ENCODE measurements around the gene CALCA.

Gene CALCA

DNA sequence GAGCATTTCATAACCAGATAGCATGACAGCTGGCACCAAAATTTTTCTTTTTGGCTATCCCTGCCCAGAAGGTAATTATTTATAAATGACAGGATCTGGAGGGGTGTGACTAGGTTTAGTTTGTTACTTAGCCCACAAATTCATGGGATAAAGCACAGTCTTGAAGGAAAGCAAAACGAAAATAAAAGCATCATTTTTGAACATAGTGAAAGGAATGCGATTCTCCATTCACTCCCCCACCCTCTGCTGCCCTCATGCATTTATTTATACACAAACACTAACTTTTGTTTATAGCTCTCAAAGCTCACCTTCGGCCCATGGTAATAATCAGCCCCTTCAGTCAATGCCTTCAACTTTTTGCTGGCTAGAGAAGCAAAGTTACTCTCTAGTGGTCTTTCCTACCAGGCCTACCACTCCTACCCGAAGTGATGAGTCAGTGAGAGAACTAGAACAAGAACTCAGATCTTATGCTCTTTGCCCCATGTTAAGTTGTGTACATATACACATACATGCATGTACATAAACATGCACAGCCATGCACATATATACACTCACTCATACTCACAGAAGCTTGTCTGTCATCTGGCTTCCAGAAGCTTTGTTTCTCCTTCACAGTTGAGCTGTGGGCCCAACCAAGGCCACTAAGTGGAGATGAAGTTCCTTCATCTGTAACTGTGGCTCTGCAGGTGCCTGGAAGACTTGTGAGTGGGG lies 22.6 kb downstream of the CALCA start:
- DNase-seq (ENCODE audit: low read depth in 2 of 2, low spot score in 1 of 2): no peak

DNA sequence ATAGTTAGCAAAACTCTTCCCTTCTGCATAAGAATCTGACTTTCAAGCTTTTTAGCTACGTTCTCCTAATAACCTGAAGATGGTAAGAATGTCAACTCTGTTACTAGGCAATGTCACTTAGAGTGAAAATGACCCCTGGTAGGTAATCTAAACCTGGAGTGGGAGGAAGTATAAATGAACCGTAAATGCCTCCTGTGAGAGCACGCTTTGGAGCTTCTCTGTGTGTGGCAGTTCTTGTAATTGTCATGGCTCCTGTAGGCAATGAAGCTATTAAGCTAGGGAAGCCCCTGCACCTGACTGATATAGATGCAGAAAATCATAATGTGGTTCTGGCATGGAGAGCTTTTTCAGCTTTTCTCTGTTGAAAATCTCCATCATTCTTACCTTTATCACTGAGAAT lies 29.4 kb downstream of the CALCA start:
- DNase-seq (ENCODE audit: low read depth in 2 of 2, low spot score in 1 of 2): no peak

DNA sequence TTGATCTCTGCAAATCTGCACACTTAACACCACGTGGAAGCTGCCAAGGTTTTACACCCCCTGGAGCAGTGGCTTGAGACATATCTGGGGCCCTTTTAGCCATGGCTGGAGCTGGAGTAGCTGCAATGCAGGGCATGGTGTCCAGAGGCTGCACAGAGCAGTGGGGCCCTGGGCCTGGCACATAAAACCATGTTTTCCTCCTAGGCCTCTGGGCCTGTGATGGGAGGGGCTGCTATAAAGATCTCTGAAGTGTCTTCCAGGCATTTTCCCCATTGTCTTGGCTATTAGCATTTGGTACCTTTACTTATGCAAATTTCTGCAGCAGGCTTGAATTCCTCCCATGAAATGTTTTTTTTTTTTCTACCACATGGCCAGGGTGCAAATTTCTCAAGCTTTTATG lies 33.2 kb downstream of the CALCA start:
- no peak for DNase-seq (ENCODE audit: low read depth in 2 of 2, low spot score in 1 of 2)

DNA sequence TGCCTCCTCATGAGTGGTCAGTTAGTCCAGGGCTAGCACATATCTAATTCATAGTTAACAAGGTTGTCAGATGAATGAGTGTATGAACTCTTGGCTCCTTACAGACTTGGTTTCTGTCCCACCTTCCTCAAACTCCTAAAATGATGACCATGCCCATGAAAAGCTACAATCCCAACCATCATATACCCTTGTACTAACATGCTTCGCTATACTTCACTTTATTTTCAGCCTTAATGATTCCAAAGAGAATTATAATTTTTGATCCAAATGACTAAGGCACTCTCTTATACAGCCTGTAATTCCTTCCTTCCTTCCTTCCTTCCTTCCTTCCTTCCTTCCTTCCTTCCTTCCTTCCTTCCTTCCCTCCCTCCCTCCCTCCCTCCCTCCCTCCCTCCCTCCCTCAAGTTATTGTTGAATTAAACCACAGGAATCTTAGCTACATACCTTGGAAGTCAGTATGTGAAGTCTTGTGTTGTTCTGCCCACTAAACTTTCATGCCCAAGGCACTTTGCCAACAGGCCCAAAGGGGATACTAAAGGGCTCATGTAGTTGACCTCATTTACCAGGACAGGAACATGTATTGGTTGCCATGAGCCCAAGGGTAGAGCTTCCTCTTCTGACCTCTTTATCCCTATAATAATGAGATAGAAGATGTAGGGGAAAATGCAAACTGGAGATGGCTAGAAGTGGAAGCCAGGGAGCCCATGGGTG lies 37.4 kb downstream of the CALCA start:
- DNase-seq (ENCODE audit: low read depth in 2 of 2, low spot score in 1 of 2): no peak

DNA sequence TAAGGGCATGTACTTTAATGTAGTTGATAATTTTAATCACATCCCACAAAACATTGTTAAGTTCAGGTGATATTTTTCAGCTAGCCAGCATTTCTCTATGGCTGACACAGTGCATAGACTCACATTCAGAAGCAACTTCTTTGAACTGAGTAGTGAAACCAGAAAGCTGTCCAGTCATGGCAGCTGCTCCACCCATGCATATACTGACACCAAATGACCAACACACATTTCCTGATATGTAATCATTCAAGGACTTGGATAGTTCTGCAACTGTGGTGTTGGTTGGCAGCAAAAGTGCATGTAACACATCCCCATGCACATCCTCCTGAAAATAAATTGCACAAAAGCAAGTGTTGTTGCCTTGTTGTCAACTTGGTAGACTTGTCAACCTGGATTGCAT lies 39.7 kb downstream of the CALCA start:
- DNase-seq (ENCODE audit: low read depth in 2 of 2, low spot score in 1 of 2): no peak

DNA sequence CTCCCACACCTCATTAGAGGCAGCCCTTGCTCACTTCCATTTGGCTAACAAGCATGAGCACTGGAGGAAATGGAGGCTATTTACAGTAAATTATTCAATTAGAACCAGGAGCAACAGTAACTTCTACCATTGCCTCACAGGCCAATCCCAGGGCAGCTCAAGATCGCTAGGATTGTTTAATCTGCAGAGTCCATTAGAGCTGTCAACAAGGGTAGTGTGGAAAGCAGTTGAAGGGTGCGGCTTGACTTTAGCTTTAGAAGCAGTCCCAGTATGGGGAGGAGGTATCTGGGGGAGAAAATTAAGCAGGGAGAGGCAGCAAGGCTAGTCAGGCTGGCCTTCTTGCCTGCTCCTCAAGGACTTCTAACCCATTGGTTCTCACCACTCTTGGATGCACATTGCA lies 41.8 kb downstream of the CALCA start:
- DNase-seq (ENCODE audit: low read depth in 2 of 2, low spot score in 1 of 2): no peak

DNA sequence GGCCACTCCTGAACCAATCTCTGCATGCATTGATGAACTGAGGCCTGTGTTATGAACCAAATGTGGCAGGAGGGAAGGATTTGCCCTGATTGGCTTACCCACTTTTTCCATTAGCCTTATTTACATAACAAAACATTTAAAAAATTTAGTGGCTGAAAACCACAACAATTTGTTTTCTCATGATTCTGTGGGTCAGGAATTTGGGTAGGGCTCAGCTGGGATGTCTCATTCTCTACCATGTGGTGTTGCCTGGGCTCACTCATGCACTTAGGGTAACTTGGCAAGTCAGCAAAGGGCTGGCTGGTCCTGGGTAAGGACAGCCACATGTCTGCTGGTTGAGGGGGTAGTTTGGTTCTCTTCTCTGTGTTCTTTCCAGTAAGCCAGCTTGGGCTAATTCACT lies 45.0 kb downstream of the CALCA start:
- DNase-seq (ENCODE audit: low read depth in 2 of 2, low spot score in 1 of 2): no peak

DNA sequence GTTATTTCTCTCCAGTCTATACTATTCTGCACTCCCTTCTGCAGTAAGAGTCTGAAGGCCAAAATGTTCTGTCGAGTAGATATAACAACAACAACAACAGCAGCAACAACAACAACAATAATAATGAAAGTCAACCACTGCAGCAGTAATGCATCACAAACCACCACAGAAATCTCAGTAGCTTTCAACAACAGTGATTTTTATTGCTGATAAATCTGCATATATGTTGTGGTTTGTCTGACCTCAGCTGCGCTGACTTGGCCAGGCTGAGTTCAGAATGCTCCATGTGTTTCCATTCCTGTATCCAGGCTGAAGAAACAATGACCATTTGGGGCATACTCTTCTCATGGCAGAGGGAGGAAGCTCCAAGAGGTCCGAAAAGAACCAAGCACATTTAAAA lies 47.8 kb downstream of the CALCA start:
- DNase-seq (ENCODE audit: low read depth in 2 of 2, low spot score in 1 of 2): no peak

All from stimulated activated CD8-positive, alpha-beta memory T cell treated with anti-CD3 and anti-CD28 coated beads, Interleukin-4, amount 100 ng/mL, for 4 hours (primary cell).